ENCODE data around the gene SPATA45.

Gene SPATA45

GRCh38 chr1:212791676-212792395 is 55.6 kb downstream of the SPATA45 start, which contains the start of the genes NSL1 and TATDN3 (continued):
- TF ChIP-seq FEZF1 (tag by site-specific recombination; IDR thresholded peaks at IDR 0.05) = peak; percentile 54; the same call in 1 of the 2 replicates
- peak; percentile 77 for TF ChIP-seq ZBTB48 (tag by site-specific recombination; IDR thresholded peaks at IDR 0.05)
- TF ChIP-seq REST (tag by site-specific recombination; IDR thresholded peaks at IDR 0.05) = peak; percentile 82
- peak; percentile 97 for TF ChIP-seq KLF8 (tag by site-specific recombination; IDR thresholded peaks at IDR 0.05)
- TF ChIP-seq ZNF664 (tag by site-specific recombination; IDR thresholded peaks at IDR 0.05) = peak; percentile 73
- no peak for TF ChIP-seq ZNF114 (tag by site-specific recombination; IDR thresholded peaks at IDR 0.05)
- TF ChIP-seq ZNF148 (tag by site-specific recombination; IDR thresholded peaks at IDR 0.05; ENCODE audit: borderline replicate concordance) = peak; percentile 91
- no peak for TF ChIP-seq ZNF112 (tag by site-specific recombination; IDR thresholded peaks at IDR 0.05)
- peak; percentile 90 for TF ChIP-seq REPIN1 (tag by site-specific recombination; IDR thresholded peaks at IDR 0.05; ENCODE audit: low read depth)
- no peak for TF ChIP-seq GFI1B (tag by site-specific recombination; IDR thresholded peaks at IDR 0.05)
- TF ChIP-seq ZNF302 (tag by site-specific recombination; IDR thresholded peaks at IDR 0.05; ENCODE audit: low read depth) = no peak
- TF ChIP-seq TSHZ1 (tag by site-specific recombination; IDR thresholded peaks at IDR 0.05; ENCODE audit: borderline replicate concordance) = peak; percentile 64
- TF ChIP-seq ZNF175 (tag by site-specific recombination; IDR thresholded peaks at IDR 0.05) = no peak
- TF ChIP-seq ZNF433 (tag by site-specific recombination; IDR thresholded peaks at IDR 0.05; ENCODE audit: low read depth) = no peak
- peak; percentile 96 for TF ChIP-seq ZFP37 (tag by site-specific recombination; IDR thresholded peaks at IDR 0.05)
- peak; percentile 94 for TF ChIP-seq KLF9 (tag by site-specific recombination; IDR thresholded peaks at IDR 0.05; ENCODE audit: low read depth)
- no peak for TF ChIP-seq SALL2 (tag by site-specific recombination; IDR thresholded peaks at IDR 0.05; ENCODE audit: borderline replicate concordance)
- peak; percentile 53 for TF ChIP-seq ZSCAN4 (tag by site-specific recombination; IDR thresholded peaks at IDR 0.05)
- TF ChIP-seq ZNF184 (tag by site-specific recombination; IDR thresholded peaks at IDR 0.05) = peak; percentile 89
- TF ChIP-seq SP7 (tag by site-specific recombination; IDR thresholded peaks at IDR 0.05) = peak; percentile 94
- TF ChIP-seq ZNF473 (tag by site-specific recombination; IDR thresholded peaks at IDR 0.05) = no peak
- TF ChIP-seq ZBTB11 (tag by site-specific recombination; conservative IDR thresholded peaks at IDR 0.05; ENCODE audit: low read depth) = peak; percentile 100
- TF ChIP-seq ZNF10 (tag by site-specific recombination; IDR thresholded peaks at IDR 0.05) = peak; percentile 45; the same call in 1 of the 2 replicates
- peak; percentile 95 for TF ChIP-seq ZNF610 (tag by site-specific recombination; IDR thresholded peaks at IDR 0.05; ENCODE audit: borderline replicate concordance)
- TF ChIP-seq ZNF146 (tag by site-specific recombination; IDR thresholded peaks at IDR 0.05) = peak; percentile 69
- no peak for TF ChIP-seq ZNF416 (tag by site-specific recombination; IDR thresholded peaks at IDR 0.05)
